Lower lobe of right lung (tissue), 2 donors: Measurements from ENCODE around the gene NEU4. TPM values are rescaled to one million over a fixed set of nuclear protein-coding genes. Genes with fewer than 3 reads are reported as not detected.
A peak's percentile ranks its signal among the peaks of the same experiment; 100 is the strongest.
"Not testable (repeated sequence)": the region's sequence is repeated elsewhere in the genome, so short reads cannot be mapped to it uniquely, and the experiment has no call there.

Source experiments
- ATAC-seq, 2 donors: fragments of 200-7000 bp; cut with Tn5 transposase; one replicate each; pipeline ENCODE4 v1.9.1; 2020 to 2022; ENCODE audit warnings: mild to moderate bottlenecking in 2 of 2, moderate library complexity in 2 of 2
- DNase-seq: peaks from one replicate; pipeline ENCODE4 v3.0.0-alpha.2; 2020
- H3K27ac ChIP-seq: fragments of 200-600 bp; one replicate; pipeline ENCODE4 v1.8.0; 2022
- H3K27me3 ChIP-seq: fragments of 200-600 bp; one replicate; pipeline ENCODE4 v1.8.0; 2022; ENCODE audit warnings: low read depth
- H3K36me3 ChIP-seq: fragments of 200-600 bp; one replicate; pipeline ENCODE4 v1.8.0; 2022; ENCODE audit warnings: mild to moderate bottlenecking
- H3K4me1 ChIP-seq: fragments of 200-600 bp; one replicate; pipeline ENCODE4 v1.8.0; 2022
- H3K4me3 ChIP-seq: fragments of 200-600 bp; one replicate; pipeline ENCODE4 v1.8.0; 2022; ENCODE audit warnings: mild to moderate bottlenecking
- H3K9me3 ChIP-seq: fragments of 200-600 bp; one replicate; pipeline ENCODE4 v1.8.0; 2022
- intact Hi-C: fragments of 100-400 bp; cut with DNase I; formaldehyde crosslinking; loops from one replicate; pipeline ENCODE4 v1.11.0; 2022
- total RNA-seq: library from RNA; stranded (reverse); fragmentation: NEBNext Ultra II Directional; extraction: Animal tissue kit (Norgen Biotek cat#: 25700); gene quantifications from one replicate; pipeline ENCODE4 v1.2.1, GENCODE V29; 2021
- TF ChIP-seq, protein P1 (sequence below): fragments of 200-600 bp; IDR thresholded peaks from one replicate; pipeline ENCODE4 v1.8.0; 2022; ENCODE audit warnings: antibody characterized with exemption, mild to moderate bottlenecking
- donor health status: DM: no; HTN: yes; CAD: no; lungs with severe emphysema.

Gene NEU4
- total RNA-seq, 1 donor from 2014 or later: not detected

DNA sequence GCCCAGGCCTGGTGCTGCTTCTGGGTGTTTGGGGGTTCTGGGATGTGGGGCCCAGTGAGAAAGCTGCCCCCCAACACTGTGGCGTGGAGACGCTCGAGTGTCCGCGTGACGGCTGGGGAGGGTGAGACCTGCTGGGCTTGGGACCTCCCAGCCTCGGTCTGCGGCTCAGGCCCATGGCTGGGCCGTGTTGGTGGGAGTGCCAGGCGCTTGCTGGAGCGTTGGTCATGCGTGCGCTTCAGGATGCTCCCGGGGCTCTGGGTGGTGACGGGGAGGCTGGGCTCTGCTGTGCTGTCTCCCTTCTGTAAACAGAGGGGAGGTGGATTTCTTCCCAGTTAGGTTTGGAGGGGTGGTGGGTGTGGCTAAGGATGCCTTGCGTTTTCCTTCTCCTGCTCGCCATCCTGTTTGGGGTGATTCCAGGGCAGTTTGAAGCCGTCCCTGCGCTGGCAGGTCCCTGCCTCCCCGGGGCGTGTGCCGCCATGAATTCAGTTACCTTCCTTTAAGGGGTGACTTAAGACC lies 31.8 kb upstream of the NEU4 start:
- DNase-seq: no peak
- no peaks in the 10 kb centered on the region for H3K4me1 ChIP-seq
- no peak for ATAC-seq
- intact Hi-C loops: no loop called here
- peaks cover 35% of the 10 kb centered on the region for H3K27me3 ChIP-seq
- no peaks in the 10 kb centered on the region for H3K36me3 ChIP-seq
- TF ChIP-seq, protein P1, sequence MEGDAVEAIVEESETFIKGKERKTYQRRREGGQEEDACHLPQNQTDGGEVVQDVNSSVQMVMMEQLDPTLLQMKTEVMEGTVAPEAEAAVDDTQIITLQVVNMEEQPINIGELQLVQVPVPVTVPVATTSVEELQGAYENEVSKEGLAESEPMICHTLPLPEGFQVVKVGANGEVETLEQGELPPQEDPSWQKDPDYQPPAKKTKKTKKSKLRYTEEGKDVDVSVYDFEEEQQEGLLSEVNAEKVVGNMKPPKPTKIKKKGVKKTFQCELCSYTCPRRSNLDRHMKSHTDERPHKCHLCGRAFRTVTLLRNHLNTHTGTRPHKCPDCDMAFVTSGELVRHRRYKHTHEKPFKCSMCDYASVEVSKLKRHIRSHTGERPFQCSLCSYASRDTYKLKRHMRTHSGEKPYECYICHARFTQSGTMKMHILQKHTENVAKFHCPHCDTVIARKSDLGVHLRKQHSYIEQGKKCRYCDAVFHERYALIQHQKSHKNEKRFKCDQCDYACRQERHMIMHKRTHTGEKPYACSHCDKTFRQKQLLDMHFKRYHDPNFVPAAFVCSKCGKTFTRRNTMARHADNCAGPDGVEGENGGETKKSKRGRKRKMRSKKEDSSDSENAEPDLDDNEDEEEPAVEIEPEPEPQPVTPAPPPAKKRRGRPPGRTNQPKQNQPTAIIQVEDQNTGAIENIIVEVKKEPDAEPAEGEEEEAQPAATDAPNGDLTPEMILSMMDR: no peak
- H3K4me3 ChIP-seq: no peak overlapping the region
- no peaks in the 10 kb centered on the region for H3K9me3 ChIP-seq
- no peak overlapping the region for H3K27ac ChIP-seq

DNA sequence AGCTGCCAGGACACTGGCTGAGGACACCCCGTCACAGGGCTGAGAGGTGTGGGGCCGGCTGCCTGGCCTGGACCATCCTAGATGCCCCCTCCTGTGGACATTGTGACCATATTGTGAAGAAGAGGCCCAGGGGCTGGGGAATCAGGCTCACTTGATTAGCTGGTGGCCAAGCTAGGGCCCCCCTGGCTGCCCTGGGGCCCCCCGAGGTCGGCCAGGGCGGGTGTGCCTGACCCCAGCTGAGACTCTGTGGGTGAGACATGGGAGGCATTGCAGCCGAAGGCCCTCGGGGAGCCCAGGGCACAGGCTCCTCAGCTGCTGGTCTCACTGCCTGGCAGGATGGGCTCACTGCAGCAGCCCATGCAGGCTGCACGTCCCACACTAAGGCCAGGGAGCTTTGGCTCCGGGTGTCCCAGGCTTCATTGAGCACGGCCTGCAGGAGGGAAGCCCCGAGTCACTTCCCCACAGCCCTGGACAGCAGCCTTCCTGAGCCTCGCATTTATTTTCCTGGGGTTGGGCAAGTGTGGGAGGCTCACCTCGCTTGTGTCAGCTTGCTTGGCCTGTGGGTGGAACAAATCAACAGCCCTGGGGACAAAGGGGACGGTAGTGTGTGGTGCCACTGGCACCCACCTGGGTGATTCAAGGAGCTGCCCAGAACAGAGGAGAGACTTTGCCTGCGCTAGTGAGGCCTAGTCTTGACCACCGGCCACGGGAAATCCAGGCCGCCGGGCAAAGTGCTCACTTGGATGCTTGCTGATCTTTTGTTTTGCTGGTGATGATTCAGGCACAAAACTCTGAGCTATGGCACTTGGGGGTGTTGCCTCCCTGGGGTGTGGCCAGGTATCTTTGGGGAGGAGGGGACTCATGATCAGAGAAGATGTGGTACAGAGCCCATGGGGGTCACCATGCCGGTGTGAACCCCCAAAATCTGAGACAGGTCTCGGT lies 31.0 kb upstream of the NEU4 start:
- no peak overlapping the region for H3K4me3 ChIP-seq
- TF ChIP-seq, protein P1: no peak
- DNase-seq (no peak), ATAC-seq (peak in 1 of 2 donors; percentile 19)
- intact Hi-C loops: no loop called here
- peaks cover 35% of the 10 kb centered on the region for H3K27me3 ChIP-seq
- no peaks in the 10 kb centered on the region for H3K4me1 ChIP-seq
- H3K9me3 ChIP-seq: no peaks in the 10 kb centered on the region
- H3K27ac ChIP-seq: no peak overlapping the region
- no peaks in the 10 kb centered on the region for H3K36me3 ChIP-seq

DNA sequence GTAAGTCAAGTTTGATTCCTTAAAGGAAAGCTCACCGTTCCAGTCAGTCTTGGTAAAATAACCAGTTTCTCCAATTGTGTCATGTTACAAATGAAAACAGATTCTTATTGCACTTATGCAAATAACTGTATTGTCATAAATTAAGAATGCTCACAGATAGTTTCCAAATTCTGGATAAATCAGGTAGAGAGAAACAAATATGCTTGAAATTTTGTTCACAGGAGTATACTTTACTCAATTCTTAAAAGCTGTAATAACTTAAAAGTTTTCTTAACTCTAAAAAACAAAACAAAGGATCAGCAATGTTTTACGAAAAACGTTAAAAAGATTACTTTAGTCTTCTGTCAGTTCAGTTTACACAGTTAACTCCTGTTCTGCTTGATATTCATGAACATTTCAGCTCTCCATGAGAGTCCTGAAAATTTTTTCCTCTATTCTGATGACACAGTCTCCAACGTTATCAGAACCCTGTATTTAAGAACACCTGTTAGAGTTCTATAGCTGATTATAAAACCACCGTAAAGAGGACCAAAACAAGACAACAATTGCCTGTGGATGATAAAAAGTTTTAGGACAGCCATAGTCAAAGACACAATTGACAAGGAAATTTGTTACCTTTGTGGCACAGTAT lies 27.9 kb upstream of the NEU4 start:
- no peaks in the 10 kb centered on the region for H3K4me1 ChIP-seq
- DNase-seq (no peak), ATAC-seq (no peak)
- TF ChIP-seq, protein P1: no peak
- H3K36me3 ChIP-seq: no peaks in the 10 kb centered on the region
- H3K4me3 ChIP-seq: no peak overlapping the region
- H3K27me3 ChIP-seq: peaks cover 5% of the 10 kb centered on the region
- H3K27ac ChIP-seq: no peak overlapping the region
- intact Hi-C loops: no loop called here
- H3K9me3 ChIP-seq: no peaks in the 10 kb centered on the region

DNA sequence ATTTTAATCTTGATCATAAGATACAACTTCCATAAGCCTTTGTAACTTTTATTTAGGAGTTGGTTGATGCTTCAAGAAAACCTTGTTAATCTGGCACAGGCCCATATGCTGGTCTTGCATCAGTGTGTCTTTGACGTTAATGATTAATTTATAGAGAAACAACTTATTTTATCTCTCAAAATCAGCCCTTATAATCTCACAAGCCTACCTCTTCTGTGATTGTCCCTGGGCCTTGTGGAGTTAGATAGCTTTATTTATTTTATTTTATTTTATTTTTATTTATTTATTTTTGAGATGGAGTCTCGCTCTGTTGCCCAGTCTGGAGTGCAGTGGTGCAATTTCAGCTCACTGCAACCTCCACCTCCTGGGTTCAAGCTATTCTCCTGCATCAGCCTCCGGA lies 26.9 kb upstream of the NEU4 start:
- H3K4me3 ChIP-seq, H3K27ac ChIP-seq, H3K9me3 ChIP-seq, ATAC-seq, intact Hi-C loops, H3K27me3 ChIP-seq, H3K36me3 ChIP-seq, H3K4me1 ChIP-seq, DNase-seq: not testable (repeated sequence)

DNA sequence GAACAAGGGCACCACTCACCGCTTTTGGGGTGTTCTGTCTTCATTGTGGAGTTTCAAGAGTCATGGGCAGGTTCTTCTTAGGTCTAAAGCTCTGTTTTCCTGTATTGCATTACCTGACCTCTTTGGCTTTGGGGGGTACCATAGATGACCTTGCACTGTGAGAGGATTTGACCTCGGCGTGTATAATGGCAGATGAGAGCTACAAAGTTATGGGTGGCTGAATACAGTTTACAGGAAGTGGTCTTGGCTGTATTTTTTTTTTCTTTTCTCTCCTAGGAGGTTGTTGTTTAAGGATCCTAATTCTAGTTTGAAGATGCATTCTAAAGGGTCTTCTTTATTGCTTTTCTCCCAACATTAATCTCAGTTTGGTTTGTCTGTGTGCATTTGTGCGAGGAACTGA lies 20.9 kb upstream of the NEU4 start:
- Histone ChIP-seq H3K9me3 (no peaks in the 10 kb centered on the region), H3K4me1 (no peaks in the 10 kb centered on the region), H3K36me3 (no peaks in the 10 kb centered on the region), H3K27ac (no peak overlapping the region), H3K27me3 (no peaks in the 10 kb centered on the region), H3K4me3 (no peak overlapping the region)
- intact Hi-C loops: no loop called here
- TF ChIP-seq, protein P1: no peak
- DNase-seq (no peak), ATAC-seq (no peak)

DNA sequence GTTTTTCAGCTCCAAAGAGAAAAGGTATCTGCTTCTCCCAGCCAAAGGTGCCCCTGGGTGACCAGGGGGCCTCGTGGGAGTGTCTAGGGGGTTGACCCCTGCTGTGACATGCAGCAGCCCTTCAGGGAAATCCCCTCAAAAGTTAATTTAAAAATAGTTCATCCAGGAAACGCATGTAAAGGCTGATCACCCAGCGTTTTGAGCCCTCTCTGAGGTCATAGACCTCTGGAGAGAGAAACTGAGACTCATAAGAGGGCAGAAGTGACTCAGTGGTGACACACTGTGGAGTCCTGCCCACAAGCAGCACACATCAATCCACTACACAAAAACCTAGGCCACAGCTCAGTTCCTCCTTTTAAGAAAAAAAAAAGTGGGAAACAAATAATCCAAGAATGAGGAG lies 20.4 kb upstream of the NEU4 start:
- no peak for ATAC-seq
- Histone ChIP-seq H3K4me1 (no peaks in the 10 kb centered on the region), H3K36me3 (no peaks in the 10 kb centered on the region)

DNA sequence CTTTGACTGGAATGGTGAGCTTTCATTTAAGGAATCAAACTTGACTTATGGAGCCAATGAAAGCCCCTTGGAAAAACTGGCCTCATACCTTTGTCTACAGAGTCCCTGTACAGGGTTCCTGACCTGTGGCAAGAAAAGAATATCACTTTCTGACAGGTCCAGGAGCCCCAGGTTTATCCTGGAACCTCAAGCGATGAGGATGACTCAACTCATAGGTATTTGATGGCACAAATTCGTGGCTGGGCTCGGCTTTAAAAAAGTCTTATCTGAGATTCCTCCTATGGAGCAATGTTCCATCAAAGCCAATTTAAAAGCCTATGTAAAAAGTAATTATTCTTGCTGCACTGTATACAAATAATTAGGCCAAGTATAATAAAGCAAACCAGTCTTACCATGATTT lies 17.6 kb upstream of the NEU4 start:
- DNase-seq, H3K9me3 ChIP-seq, ATAC-seq, H3K4me1 ChIP-seq, H3K27me3 ChIP-seq, H3K36me3 ChIP-seq, H3K27ac ChIP-seq, H3K4me3 ChIP-seq, intact Hi-C loops: not testable (repeated sequence)

More for the DNA sequence above, 20.4 kb upstream of the NEU4 start:
- no peak for DNase-seq
- no peak overlapping the region for H3K27ac ChIP-seq
- H3K9me3 ChIP-seq: no peaks in the 10 kb centered on the region
- no peak overlapping the region for H3K4me3 ChIP-seq
- no peaks in the 10 kb centered on the region for H3K27me3 ChIP-seq
- intact Hi-C loops: no loop called here
- TF ChIP-seq, protein P1: no peak
